SU-DHL-6 (cell line): ENCODE results near the gene TH.

Experiments used
- EZH2phosphoT487 ChIP-seq: fragments of 200-600 bp; sonication (generic), shearing (Covaris generic); conservative IDR thresholded peaks from 2 replicates; pipeline ENCODE4 v1.6.1; 2018; ENCODE audit warnings: mild to moderate bottlenecking, antibody characterized with exemption, low read length, moderate library complexity, mixed read lengths
- TF ChIP-seq, protein P1 (sequence below): fragments of 200-600 bp; sonication (generic); IDR thresholded peaks from one replicate; pipeline ENCODE4 v1.5.1; 2017; ENCODE audit warnings: antibody characterized with exemption, mild to moderate bottlenecking, low read length, moderate library complexity; ENCODE audit not compliant: insufficient read depth, poor library complexity, severe bottlenecking

DNA sequence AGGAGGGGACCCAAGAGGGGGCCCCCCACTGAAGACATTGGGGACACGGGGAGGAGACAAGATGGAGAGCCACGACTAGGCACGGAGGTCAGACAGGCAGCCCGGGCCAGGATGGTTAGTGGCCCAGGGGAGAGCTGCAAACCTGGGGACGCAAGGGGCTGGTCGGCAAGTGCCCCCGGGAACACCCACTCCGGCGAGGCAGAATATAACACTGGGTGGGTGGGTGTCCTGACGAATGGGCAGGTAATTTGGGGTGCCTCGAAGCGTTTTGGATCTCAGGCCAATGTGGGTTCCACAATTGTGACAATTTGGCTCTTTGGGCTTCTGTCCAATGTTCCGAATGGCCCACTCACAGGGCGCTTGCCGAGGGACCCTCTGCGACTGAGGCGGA is 42.3 kb downstream of the TH start:
- TF ChIP-seq, protein P1, sequence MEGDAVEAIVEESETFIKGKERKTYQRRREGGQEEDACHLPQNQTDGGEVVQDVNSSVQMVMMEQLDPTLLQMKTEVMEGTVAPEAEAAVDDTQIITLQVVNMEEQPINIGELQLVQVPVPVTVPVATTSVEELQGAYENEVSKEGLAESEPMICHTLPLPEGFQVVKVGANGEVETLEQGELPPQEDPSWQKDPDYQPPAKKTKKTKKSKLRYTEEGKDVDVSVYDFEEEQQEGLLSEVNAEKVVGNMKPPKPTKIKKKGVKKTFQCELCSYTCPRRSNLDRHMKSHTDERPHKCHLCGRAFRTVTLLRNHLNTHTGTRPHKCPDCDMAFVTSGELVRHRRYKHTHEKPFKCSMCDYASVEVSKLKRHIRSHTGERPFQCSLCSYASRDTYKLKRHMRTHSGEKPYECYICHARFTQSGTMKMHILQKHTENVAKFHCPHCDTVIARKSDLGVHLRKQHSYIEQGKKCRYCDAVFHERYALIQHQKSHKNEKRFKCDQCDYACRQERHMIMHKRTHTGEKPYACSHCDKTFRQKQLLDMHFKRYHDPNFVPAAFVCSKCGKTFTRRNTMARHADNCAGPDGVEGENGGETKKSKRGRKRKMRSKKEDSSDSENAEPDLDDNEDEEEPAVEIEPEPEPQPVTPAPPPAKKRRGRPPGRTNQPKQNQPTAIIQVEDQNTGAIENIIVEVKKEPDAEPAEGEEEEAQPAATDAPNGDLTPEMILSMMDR: no peak
- TF ChIP-seq EZH2phosphoT487: no peak
